ENCODE data around the gene DEFB132.

DEFB132 gene

GRCh38 chr20:266596-267562 lies 9.4 kb downstream of the DEFB132 start:
- ChIA-PET CTCF (interaction anchor here (0.7 to 1.8 kb wide), 6 partner anchors 9 to 63 kb away, joined by 3 to 7 read pairs (median 4); partner anchors contain the start of genes DEFB132 and SOX12), POLR2A (interaction anchor here (0.7 to 1.7 kb wide), 4 partner anchors 9 to 81 kb away, joined by 3 to 5 read pairs (median 3); partner anchors contain the start of gene NRSN2)
- peak; percentile 68 for TF ChIP-seq L3MBTL2 (conservative IDR thresholded peaks at IDR 0.05)
- peak; percentile 82 for TF ChIP-seq PKNOX1 (IDR thresholded peaks at IDR 0.05)
- no peak for TF ChIP-seq FOXM1 (IDR thresholded peaks at IDR 0.05; ENCODE audit: borderline replicate concordance)
- peak; percentile 93 for DNase-seq (ENCODE audit: extremely low spot score)

GRCh38 chr20:270517-270916 lies 13.0 kb downstream of the DEFB132 start:
- POLR2A ChIA-PET: no interaction called here
- CTCF ChIA-PET: no interaction called here
- no peak for DNase-seq (ENCODE audit: extremely low spot score)
- TF ChIP-seq SUZ12 (IDR thresholded peaks at IDR 0.05) (no peak), FOXK2 (IDR thresholded peaks at IDR 0.05) (no peak), HDGF (IDR thresholded peaks at IDR 0.05; ENCODE audit: borderline replicate concordance) (no peak)

GRCh38 chr20:271069-271468 lies 13.5 kb downstream of the DEFB132 start:
- CTCF ChIA-PET: no interaction called here
- no peak for TF ChIP-seq NFRKB (IDR thresholded peaks at IDR 0.05)
- DNase-seq (ENCODE audit: extremely low spot score): no peak
- POLR2A ChIA-PET: no interaction called here

GRCh38 chr20:271528-271927 lies 14.0 kb downstream of the DEFB132 start:
- CTCF ChIA-PET: no interaction called here
- DNase-seq (ENCODE audit: extremely low spot score): no peak
- no peak for TF ChIP-seq FOXA1 (IDR thresholded peaks at IDR 0.05)
- TF ChIP-seq SP1 (IDR thresholded peaks at IDR 0.05): no peak
- no peak for TF ChIP-seq L3MBTL2 (conservative IDR thresholded peaks at IDR 0.05)
- no peak for TF ChIP-seq ARNT (IDR thresholded peaks at IDR 0.05)
- TF ChIP-seq FOXK2 (IDR thresholded peaks at IDR 0.05): no peak
- TF ChIP-seq ELF4 (IDR thresholded peaks at IDR 0.05): no peak
- POLR2A ChIA-PET: no interaction called here

- ChIA-PET POLR2A (no interaction called here), CTCF (no interaction called here)
- no peak for TF ChIP-seq HDGF (IDR thresholded peaks at IDR 0.05; ENCODE audit: borderline replicate concordance)
- no peak for DNase-seq (ENCODE audit: extremely low spot score)
Measured at GRCh38 chr20:272718-273117, 15.2 kb downstream of the DEFB132 start.

- CTCF ChIA-PET: no interaction called here
- POLR2A ChIA-PET: interaction anchor here (0.9 kb wide), 1 partner anchor 25 kb away, joined by 3 read pairs; no protein-coding TSS in a partner anchor
- TF ChIP-seq ZNF384 (IDR thresholded peaks at IDR 0.05) (no peak), SUZ12 (IDR thresholded peaks at IDR 0.05) (no peak), BHLHE40 (IDR thresholded peaks at IDR 0.05; ENCODE audit: borderline replicate concordance) (no peak), NFRKB (IDR thresholded peaks at IDR 0.05) (no peak), TARDBP (IDR thresholded peaks at IDR 0.05) (no peak)
- DNase-seq (ENCODE audit: extremely low spot score): no peak
Measured at GRCh38 chr20:273884-274283, 16.4 kb downstream of the DEFB132 start.

- DNase-seq (ENCODE audit: extremely low spot score): no peak
- ChIA-PET POLR2A (no interaction called here), CTCF (no interaction called here)
- TF ChIP-seq ZNF384 (IDR thresholded peaks at IDR 0.05): no peak
Measured at GRCh38 chr20:275791-276190, 18.3 kb downstream of the DEFB132 start.

GRCh38 chr20:276620-277495 lies 19.3 kb downstream of the DEFB132 start:
- CTCF ChIA-PET: no interaction called here
- POLR2A ChIA-PET: no interaction called here
- TF ChIP-seq BHLHE40 (IDR thresholded peaks at IDR 0.05; ENCODE audit: borderline replicate concordance): no peak
- TF ChIP-seq HDGF (IDR thresholded peaks at IDR 0.05; ENCODE audit: borderline replicate concordance): no peak
- no peak for TF ChIP-seq ZNF384 (IDR thresholded peaks at IDR 0.05)
- TF ChIP-seq CTBP1 (IDR thresholded peaks at IDR 0.05; ENCODE audit: borderline replicate concordance): no peak
- TF ChIP-seq FOXM1 (IDR thresholded peaks at IDR 0.05; ENCODE audit: borderline replicate concordance): no peak
- no peak for TF ChIP-seq FOXA1 (IDR thresholded peaks at IDR 0.05)
- no peak for TF ChIP-seq SUZ12 (IDR thresholded peaks at IDR 0.05)
- TF ChIP-seq ELF4 (IDR thresholded peaks at IDR 0.05): no peak
- DNase-seq (ENCODE audit: extremely low spot score): no peak

GRCh38 chr20:277496-277781 lies 19.9 kb downstream of the DEFB132 start:
- ChIA-PET CTCF (no interaction called here), POLR2A (interaction anchor here (1.0 kb wide), 1 partner anchor 55 kb away, joined by 3 read pairs; no protein-coding TSS in a partner anchor)
- TF ChIP-seq ELF4 (IDR thresholded peaks at IDR 0.05) (no peak), FOXA1 (IDR thresholded peaks at IDR 0.05) (no peak), ZNF384 (IDR thresholded peaks at IDR 0.05) (no peak), PKNOX1 (IDR thresholded peaks at IDR 0.05) (no peak), HDGF (IDR thresholded peaks at IDR 0.05; ENCODE audit: borderline replicate concordance) (no peak), ARNT (IDR thresholded peaks at IDR 0.05) (no peak), SP1 (IDR thresholded peaks at IDR 0.05) (no peak), TARDBP (IDR thresholded peaks at IDR 0.05) (no peak), CTBP1 (IDR thresholded peaks at IDR 0.05; ENCODE audit: borderline replicate concordance) (no peak), NFRKB (IDR thresholded peaks at IDR 0.05) (no peak), FOXK2 (IDR thresholded peaks at IDR 0.05) (no peak)
- no peak for DNase-seq (ENCODE audit: extremely low spot score)

Measured in HEK293T (cell line).